WI38 (cell line): Measurements from ENCODE around the gene MED19.

Experiments used
- H3K4me3 ChIP-seq: 2 replicates; pipeline ENCODE4 v1.5.1; 2011; ENCODE audit warnings: low read depth, mild to moderate bottlenecking, control low read depth, low read length
- CTCF ChIP-seq: IDR thresholded peaks from 2 replicates; pipeline ENCODE4 v1.5.1; 2012; ENCODE audit warnings: low read depth, mild to moderate bottlenecking, control low read depth, low read length

Gene MED19

GRCh38 chr11:57658023-57658361 is 54.0 kb downstream of the MED19 start:
- peak overlapping the region; percentile 97 for H3K4me3 ChIP-seq
- no peak for TF ChIP-seq CTCF

- peak within 1 kb of the TSS; percentile 97 for H3K4me3 ChIP-seq
- no peak for TF ChIP-seq CTCF
These were observed 54.6 kb downstream of the MED19 start, which contains the start of gene CLP1 for GRCh38 chr11:57657194-57658022. Gene CLP1, plus strand, starts transcription at chr11:57657762. Its CDS starts 1,715 bp downstream, at chr11:57659477.

- TF ChIP-seq CTCF = no peak
- H3K4me3 ChIP-seq = peak overlapping the region; percentile 97
These were observed 55.2 kb downstream of the MED19 start for GRCh38 chr11:57656885-57657193.
